Natural killer cell treated with Interleukin-12 subunit alpha and Interleukin-12 subunit beta and Interleukin-15 and Interleukin-18, amount 100 ng/mL, for 72 hours (primary cell): ENCODE results near the gene PLIN3. TPM values are rescaled to one million over a fixed set of nuclear protein-coding genes. Genes with fewer than 3 reads are reported as not detected.
A peak's percentile ranks its signal among the peaks of the same experiment; 100 is the strongest.
"Not testable (repeated sequence)": the region's sequence is repeated elsewhere in the genome, so short reads cannot be mapped to it uniquely, and the experiment has no call there.

ENCODE experiments used
- ATAC-seq, 2 donors: fragments of 150-1000 bp; cut with Tn5 transposase in 1 of 2; sonication (Bioruptor Pico), chemical (Tn5 transposase) in 1 of 2; 2 replicates each; pipeline ENCODE4 v1.10.0; 2021
- DNase-seq: peaks from one replicate; pipeline ENCODE4 v3.0.0; 2022; ENCODE audit warnings: low spot score
- H3K27ac Mint-ChIP-seq, 2 donors: 1 replicate in 1 of 2; 2 replicates in 1 of 2; pipeline ENCODE4 v1.8.0; 2022; ENCODE audit warnings: mixed read lengths in 2 of 2, mild to moderate bottlenecking in 1 of 2, moderate library complexity in 1 of 2
- H3K27me3 Mint-ChIP-seq, 2 donors: 1 replicate in 1 of 2; 2 replicates in 1 of 2; pipeline ENCODE4 v1.8.0; 2022; ENCODE audit warnings: mixed read lengths in 2 of 2
- H3K36me3 Mint-ChIP-seq: one replicate; pipeline ENCODE4 v1.8.0; 2022; ENCODE audit warnings: mixed read lengths
- H3K4me1 Mint-ChIP-seq, 2 donors: 1 replicate in 1 of 2; 2 replicates in 1 of 2; pipeline ENCODE4 v1.8.0; 2022; ENCODE audit warnings: low read depth in 2 of 2, mixed read lengths in 2 of 2, mild to moderate bottlenecking in 1 of 2
- H3K4me3 Mint-ChIP-seq: one replicate; pipeline ENCODE4 v1.8.0; 2022; ENCODE audit warnings: mixed read lengths
- H3K9me3 Mint-ChIP-seq: 2 replicates; pipeline ENCODE4 v1.8.0; 2022; ENCODE audit warnings: mixed read lengths
- total RNA-seq, 2 donors: library from RNA; stranded (reverse); gene quantifications; one replicate each; pipeline ENCODE4 v1.2.3, GENCODE V29; 2022

PLIN3 gene
- total RNA-seq, 2 donors from 2014 or later = 25.1 to 34.0 TPM

DNA sequence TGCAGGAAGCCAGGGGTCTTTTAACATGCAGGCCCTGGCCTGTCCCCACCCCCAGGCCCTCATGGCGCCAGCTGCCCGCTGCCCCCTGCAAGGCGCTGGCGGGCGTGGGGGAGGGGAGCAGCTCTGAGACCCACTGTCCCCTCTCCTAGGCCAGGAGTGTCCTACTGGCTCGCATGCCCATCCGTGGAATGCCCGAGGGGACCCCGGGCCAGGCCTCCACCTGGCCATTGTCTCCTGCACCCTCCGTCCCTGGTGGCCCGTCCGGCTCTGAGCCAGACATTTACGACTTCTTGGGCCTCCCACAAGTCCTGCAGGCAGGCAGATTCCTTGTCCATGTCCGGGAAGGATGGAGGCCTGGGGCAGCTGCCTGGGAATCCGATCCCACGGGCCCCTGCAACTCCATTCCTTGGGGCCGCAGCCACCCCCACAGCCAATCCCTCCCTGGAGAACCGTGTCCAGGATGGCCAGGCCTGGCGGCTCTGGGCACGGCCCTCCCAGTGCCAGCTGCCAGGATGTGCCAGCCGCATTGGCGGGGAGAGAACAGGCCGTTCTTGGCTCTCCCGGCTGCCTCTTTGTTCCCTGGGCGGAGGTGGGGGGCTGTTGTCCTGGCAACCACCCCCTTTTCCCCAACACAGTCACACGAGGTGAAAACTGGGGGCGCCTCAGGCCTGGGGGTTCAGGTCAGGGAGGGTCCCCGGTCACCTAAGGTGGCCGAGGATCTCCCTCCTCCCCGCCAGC is 10.5 kb upstream of the PLIN3 start:
- H3K27ac Mint-ChIP-seq = no peak overlapping the region
- H3K36me3 Mint-ChIP-seq = no peaks in the 10 kb centered on the region

DNA sequence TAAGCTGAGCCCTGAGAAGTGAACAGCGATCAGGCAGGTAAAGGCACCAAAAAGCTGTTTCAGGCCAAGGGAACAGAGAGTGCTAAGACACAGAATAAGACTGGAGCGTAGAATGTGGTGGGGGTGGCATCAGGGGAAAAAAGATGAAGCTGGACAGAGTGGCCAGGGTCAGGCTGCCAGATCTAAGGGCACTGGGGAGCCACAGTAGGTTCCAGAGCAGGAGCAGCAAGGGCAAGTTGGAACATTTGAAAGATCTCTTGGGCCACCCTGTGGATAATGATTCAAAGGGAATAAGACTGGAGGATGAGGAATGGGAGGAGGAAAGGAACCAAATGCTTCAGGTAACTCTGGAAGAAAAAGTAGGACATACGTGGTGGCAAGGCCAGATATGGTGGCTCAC is 6.5 kb upstream of the PLIN3 start:
- H3K4me3 Mint-ChIP-seq = no peak overlapping the region
- no peaks in the 10 kb centered on the region for H3K9me3 Mint-ChIP-seq
- H3K4me1 Mint-ChIP-seq = peaks cover 13 to 16% of the 10 kb centered on the region in 2 donors
- ATAC-seq = no peak
- H3K36me3 Mint-ChIP-seq = no peaks in the 10 kb centered on the region
- H3K27me3 Mint-ChIP-seq = peaks cover 0 to 2% of the 10 kb centered on the region in 2 donors
- no peak for DNase-seq
- H3K27ac Mint-ChIP-seq = no peak overlapping the region

More for the DNA sequence above, 10.5 kb upstream of the PLIN3 start:
- no peak overlapping the region for H3K4me3 Mint-ChIP-seq
- DNase-seq (no peak), ATAC-seq (peak in 1 of 2 donors; percentile 45)
- no peaks in the 10 kb centered on the region for H3K27me3 Mint-ChIP-seq
- no peaks in the 10 kb centered on the region for H3K9me3 Mint-ChIP-seq
- no peaks in the 10 kb centered on the region for H3K4me1 Mint-ChIP-seq

DNA sequence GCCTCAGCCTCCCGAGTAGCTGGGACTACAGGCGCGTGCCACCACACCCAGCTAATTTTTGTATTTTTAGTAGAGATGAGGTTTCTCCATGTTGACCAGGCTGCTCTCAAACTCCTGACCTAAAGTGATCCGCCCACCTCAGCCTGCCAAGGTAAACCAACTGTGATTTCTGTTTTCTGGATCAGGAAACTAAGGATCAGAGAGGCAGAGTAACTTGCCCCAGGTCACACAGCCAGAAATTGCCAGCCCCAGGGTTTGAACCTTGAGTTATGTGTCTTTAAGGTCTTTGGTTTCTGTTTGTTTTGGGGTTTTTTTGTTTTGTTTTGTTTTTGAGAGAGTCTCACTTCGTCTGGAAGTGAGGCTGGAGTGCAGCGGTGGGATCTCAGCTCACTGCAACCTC is 4.2 kb upstream of the PLIN3 start:
- Mint-ChIP-seq H3K4me1 (peaks cover 16 to 22% of the 10 kb centered on the region in 2 donors), H3K9me3 (no peaks in the 10 kb centered on the region), H3K36me3 (no peaks in the 10 kb centered on the region), H3K27me3 (peaks cover 0 to 2% of the 10 kb centered on the region in 2 donors), H3K4me3 (no peak overlapping the region), H3K27ac (peak overlapping the region in 1 of 2 donors; percentile 16)
- no peak for DNase-seq
- ATAC-seq = no peak

DNA sequence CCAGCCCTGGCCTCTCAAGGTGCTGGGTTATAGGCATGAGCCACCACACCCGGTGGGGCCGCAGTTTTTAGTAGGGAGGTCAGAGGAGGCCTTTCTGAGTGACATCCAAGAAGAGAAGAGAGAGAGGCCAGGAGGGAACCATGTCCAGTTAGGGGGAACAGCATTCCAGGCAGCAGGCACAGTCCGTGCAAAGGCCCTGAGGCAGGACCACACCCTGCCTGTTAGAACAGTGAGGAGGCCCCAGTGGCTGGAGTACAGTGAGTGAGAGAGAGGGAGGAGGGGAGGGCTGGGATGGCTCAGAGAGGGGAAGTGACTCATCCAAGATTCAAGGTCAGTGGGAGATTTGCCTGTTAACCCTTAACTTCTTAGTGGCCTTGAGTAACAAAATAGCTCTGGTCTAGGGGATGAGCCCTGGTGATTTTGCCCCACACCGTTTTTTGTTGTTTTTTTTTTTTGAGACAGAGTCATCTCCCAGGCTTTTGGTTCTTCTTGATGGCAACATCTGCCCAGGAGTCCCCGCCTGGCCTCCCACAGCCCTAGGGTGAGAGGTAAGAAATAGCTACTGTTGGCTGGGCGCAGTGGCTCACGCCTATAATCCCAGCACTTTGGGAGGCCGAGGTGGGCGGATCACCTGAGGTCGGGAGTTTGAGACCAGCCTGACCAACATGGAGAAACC is 2.7 kb upstream of the PLIN3 start:
- peak overlapping the region in 1 of 2 donors; percentile 69 for H3K27ac Mint-ChIP-seq
- H3K4me3 Mint-ChIP-seq = peak overlapping the region; percentile 21
- no peaks in the 10 kb centered on the region for H3K36me3 Mint-ChIP-seq
- H3K9me3 Mint-ChIP-seq = no peaks in the 10 kb centered on the region
- peak; percentile 66 for DNase-seq
- H3K27me3 Mint-ChIP-seq = peaks cover 0 to 2% of the 10 kb centered on the region in 2 donors
- ATAC-seq = peak; percentile 54 to 70
- peaks cover 16 to 27% of the 10 kb centered on the region in 2 donors for H3K4me1 Mint-ChIP-seq

DNA sequence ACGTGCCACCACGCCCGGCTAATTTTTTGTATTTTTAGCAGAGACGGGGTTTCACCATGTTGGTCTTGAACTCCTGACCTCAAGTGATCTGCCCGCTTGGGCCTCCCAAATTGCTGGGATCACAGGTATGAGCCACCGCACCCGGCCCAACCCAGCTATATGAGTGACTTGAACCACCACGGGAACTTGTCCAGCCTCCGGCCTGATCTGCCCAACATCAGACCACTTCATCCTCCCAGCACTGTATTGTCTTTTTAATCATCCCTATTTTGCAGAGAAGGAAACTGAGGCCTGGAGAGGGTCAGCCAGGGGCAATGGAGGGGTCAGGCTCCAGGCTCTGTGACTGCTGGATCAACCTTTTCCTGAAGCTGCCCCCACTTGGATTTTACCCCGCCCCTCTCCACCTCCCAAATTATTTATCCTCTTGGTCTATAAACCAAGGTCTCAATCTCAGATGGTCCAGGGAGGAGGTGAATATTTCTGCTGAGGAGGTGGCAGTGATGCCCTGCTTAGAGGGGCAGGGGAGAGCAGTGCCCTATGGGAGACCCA is 893 bp upstream of the PLIN3 start:
- H3K36me3 Mint-ChIP-seq = no peaks in the 10 kb centered on the region
- DNase-seq (no peak), ATAC-seq (no peak)
- peaks cover 0 to 2% of the 10 kb centered on the region in 2 donors for H3K27me3 Mint-ChIP-seq
- peak overlapping the region; percentile 77 for H3K4me3 Mint-ChIP-seq
- H3K27ac Mint-ChIP-seq = peak overlapping the region in 1 of 2 donors; percentile 43
- peaks cover 16 to 27% of the 10 kb centered on the region in 2 donors for H3K4me1 Mint-ChIP-seq
- H3K9me3 Mint-ChIP-seq = no peaks in the 10 kb centered on the region

DNA sequence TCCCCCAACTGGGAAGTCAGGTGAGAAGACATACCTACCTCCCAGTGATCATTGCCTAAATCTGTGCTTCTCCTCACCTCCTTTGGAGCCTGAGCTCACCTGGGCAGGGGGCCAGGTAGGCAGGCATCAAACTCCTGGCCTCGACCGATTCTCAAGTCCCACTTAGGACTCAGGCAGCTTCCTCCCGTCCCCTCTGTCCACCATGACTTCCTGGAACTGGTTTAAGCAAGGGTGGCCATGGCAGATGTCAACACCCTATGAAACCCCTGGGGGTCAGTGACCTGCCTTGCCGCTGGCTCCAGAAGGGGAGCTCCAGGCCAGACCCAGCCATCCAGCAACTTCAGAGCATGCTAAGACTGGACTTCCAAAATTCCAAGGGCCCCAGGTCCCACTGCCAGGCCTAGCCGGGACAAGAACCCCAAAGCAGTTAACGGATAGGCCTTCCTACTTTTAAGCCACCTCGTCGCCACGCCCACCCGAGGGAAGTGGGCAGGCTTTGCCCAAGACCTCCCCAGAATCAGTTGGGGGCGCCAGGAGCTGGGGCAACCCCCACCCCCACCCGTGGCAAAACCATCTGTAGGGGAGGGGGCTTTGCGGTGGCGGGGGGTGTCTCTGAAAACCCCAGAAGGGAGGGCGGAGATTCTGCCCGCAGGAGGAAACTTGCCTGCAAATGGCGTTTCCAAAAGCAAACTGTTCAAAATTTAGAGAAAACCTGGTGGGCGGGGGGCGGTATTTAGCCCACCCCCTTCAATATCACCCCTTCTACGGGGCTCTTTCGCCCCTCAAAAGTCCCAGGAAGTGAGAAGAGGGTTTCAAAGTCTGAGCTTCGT is 657 bp downstream of the PLIN3 start:
- H3K27me3 Mint-ChIP-seq = no peaks in the 10 kb centered on the region
- H3K4me3 Mint-ChIP-seq = peak overlapping the region; percentile 77
- ATAC-seq (no peak), DNase-seq (peak; percentile 65)
- H3K9me3 Mint-ChIP-seq = no peaks in the 10 kb centered on the region
- H3K4me1 Mint-ChIP-seq = peaks cover 11 to 23% of the 10 kb centered on the region in 2 donors
- no peaks in the 10 kb centered on the region for H3K36me3 Mint-ChIP-seq
- H3K27ac Mint-ChIP-seq = peak overlapping the region in 1 of 2 donors; percentile 45

DNA sequence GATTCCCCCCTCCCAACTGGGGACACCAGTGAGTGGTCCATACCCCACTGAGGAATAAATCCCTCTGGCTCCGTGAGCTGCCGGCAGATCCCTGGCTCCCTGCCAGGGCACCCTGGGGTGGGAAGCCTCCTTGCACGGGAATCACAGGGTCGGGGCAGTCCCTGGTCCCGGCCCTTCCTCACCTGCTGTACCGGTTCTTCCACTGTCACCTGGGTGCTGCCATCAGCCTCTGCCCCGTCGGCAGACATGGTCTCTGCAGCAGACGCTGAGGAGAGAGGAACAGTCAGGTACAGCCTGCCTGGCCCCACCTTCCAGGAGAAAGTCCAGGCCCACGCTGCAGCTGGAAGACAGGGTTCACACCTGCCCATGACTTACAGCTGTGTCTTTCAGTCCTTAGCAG is 6.3 kb downstream of the PLIN3 start:
- Mint-ChIP-seq H3K36me3 (no peaks in the 10 kb centered on the region), H3K27ac (no peak overlapping the region), H3K4me1 (no peaks in the 10 kb centered on the region), H3K4me3 (no peak overlapping the region), H3K9me3 (no peaks in the 10 kb centered on the region), H3K27me3 (no peaks in the 10 kb centered on the region)
- peak in 1 of 2 donors; percentile 32 for ATAC-seq
- no peak for DNase-seq

DNA sequence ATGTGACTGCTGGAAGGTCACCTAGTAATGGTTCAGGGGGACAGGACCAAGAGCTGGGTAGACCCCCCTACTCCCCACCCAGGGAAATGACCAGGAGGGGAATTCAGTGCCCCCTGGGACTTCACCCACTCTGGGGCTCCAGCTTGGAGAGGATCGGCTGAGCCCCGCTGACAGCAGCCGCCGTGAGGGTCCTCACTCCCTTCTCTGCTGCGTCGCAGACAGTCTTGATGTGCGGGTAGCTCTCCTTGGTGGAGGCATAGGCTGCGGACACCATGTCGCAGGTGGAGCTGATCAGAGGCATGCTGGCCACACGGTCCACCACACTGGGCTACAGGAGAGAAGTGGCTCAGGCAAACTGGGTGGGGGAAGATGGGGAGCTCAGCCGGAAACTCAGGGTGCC is 7.8 kb downstream of the PLIN3 start:
- Mint-ChIP-seq H3K4me1 (no peaks in the 10 kb centered on the region), H3K4me3 (no peak overlapping the region), H3K27me3 (no peaks in the 10 kb centered on the region), H3K9me3 (no peaks in the 10 kb centered on the region), H3K36me3 (no peaks in the 10 kb centered on the region), H3K27ac (no peak overlapping the region)
- ATAC-seq (peak in 1 of 2 donors; percentile 32), DNase-seq (no peak)

DNA sequence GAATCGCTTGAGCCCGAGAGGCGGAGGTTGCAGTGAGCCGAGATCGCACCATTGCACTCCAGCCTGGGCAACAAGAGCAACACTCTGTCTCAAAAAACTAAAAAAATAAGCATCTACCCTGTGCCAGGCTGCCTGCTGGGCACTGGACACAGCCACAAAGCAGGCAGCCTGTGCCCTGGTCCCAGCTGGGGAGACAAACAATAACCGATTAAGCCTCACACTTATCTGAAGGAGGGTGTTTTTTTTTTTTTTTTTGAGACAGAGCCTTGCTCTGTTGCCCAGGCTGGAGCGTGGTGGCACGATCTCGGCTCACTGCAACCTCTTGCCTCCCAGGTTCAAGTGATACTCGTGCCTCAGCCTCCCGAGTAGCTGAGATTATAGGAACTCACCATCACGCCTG is 11.0 kb downstream of the PLIN3 start:
- not testable (repeated sequence) for H3K4me1 Mint-ChIP-seq, H3K9me3 Mint-ChIP-seq, H3K4me3 Mint-ChIP-seq, ATAC-seq, H3K27ac Mint-ChIP-seq, H3K36me3 Mint-ChIP-seq, DNase-seq, H3K27me3 Mint-ChIP-seq

DNA sequence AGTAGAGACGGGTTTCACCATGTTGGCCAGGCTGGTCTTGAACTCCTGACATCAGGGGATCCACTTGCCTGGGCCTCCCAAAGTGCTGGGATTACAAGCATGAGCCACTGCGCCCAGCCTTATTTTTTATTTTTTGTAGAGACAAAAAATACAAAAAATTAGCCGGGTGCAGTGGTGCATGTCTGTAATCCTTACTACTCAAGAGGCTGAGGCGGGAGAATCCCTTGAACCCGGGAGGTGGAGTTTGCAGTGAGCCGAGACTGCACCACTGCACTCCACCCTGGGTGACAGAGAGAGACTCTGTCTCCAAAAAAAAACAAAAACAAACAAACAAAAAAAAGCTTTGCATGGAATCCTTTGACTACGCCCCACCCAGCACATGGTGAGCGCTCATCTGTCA is 14.0 kb downstream of the PLIN3 start:
- ATAC-seq, H3K9me3 Mint-ChIP-seq, H3K27me3 Mint-ChIP-seq, H3K36me3 Mint-ChIP-seq, H3K4me3 Mint-ChIP-seq, H3K4me1 Mint-ChIP-seq, H3K27ac Mint-ChIP-seq, DNase-seq: not testable (repeated sequence)

DNA sequence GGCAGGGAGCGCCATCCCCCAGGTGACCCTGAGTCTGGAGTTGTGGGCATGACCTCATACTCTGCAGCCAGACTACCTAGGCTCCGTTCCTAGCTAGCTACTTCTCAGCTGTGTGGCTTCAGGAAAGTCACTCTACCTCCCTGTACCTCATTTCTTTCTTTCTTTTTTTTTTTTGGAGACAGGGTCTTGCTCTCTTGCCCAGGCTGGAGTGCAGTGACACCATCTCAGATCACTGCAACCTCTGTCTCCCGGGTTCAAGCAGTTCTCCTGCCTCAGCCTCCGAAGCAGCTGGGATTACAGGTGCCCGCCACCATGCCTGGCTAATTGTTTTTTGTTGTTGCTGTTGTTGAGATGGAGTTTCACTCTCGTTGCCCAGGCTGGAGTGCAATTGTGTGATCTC is 15.0 kb downstream of the PLIN3 start:
- H3K27me3 Mint-ChIP-seq = no peaks in the 10 kb centered on the region
- no peak overlapping the region for H3K4me3 Mint-ChIP-seq
- no peak for ATAC-seq
- no peak for DNase-seq
- peaks cover 0 to 3% of the 10 kb centered on the region in 2 donors for H3K4me1 Mint-ChIP-seq
- no peaks in the 10 kb centered on the region for H3K36me3 Mint-ChIP-seq
- H3K9me3 Mint-ChIP-seq = no peaks in the 10 kb centered on the region
- H3K27ac Mint-ChIP-seq = no peak overlapping the region

DNA sequence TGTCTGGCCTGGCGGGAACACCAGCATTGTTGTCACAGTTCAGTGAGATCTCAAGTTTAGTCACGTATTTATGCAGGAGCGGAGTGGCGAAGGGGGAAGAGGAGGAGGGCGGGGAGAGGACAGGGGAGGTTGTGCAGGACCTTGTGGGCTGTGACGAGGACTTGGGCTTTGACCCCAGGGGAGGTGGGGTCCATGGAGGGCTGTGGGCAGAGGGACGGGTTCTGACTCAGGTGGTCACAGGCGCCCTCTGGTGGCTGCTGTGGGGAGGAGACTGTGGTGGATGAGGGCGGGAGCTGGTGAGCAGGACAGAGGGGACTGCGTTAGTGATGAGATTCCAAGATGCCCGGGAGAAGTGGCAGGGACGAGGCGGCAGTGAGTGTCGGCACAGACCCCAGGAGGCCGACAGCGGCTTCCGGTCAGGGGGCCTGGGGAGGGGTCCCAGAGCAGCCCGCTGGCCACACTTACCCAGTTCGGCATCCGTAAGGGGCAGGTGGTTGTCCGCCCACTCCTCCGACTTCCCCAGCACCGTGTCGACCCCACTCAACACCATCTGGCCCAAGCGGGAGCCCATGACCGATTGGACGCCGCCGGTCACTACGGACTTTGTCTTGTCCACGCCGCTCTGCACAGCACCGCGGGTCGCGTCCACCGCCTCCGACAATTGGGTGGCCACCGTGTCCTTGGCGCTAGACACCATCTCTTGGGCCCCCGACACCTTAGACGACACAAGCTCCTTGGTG is 15.7 kb downstream of the PLIN3 start:
- H3K36me3 Mint-ChIP-seq = no peaks in the 10 kb centered on the region
- ATAC-seq = peak; percentile 86 to 88
- H3K27ac Mint-ChIP-seq = peak overlapping the region in 1 of 2 donors; percentile 53
- no peak overlapping the region for H3K4me3 Mint-ChIP-seq
- H3K4me1 Mint-ChIP-seq = peaks cover 0 to 3% of the 10 kb centered on the region in 2 donors
- H3K27me3 Mint-ChIP-seq = no peaks in the 10 kb centered on the region
- no peaks in the 10 kb centered on the region for H3K9me3 Mint-ChIP-seq
- DNase-seq = peak; percentile 72

DNA sequence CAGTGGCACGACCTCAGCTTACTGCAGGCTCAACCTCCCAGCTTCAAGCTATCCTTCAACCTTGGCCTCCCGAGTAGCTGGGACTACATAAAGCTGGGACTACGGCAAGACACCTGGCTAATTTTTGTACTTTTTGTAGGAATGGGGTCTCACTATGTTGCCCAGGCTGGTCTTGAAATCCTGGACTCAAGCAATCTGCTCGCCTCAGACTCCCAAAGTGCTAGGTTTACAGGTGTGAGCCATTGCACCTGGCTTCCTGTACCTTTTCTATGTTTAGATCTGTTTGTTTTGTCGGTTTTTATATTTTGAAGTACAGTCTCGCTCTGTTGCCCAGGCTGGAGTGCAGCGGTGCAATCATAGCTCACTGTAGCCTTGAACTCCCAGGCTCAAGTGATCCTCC is 18.4 kb downstream of the PLIN3 start:
- DNase-seq (no peak), ATAC-seq (no peak)
- Mint-ChIP-seq H3K4me1 (peaks cover 0 to 6% of the 10 kb centered on the region in 2 donors), H3K36me3 (no peaks in the 10 kb centered on the region), H3K4me3 (no peak overlapping the region), H3K9me3 (no peaks in the 10 kb centered on the region), H3K27ac (no peak overlapping the region), H3K27me3 (no peaks in the 10 kb centered on the region)
